Ishikawa (cell line): ENCODE measurements around the gene NUP93.

Experiments used
- CEBPB ChIP-seq: IDR thresholded peaks from 2 replicates; pipeline ENCODE4 v1.6.1; 2012
- CREB1 ChIP-seq: IDR thresholded peaks from 2 replicates; pipeline ENCODE4 v1.6.1; 2012; ENCODE audit warnings: low read depth
- EGR1 ChIP-seq: IDR thresholded peaks from 2 replicates; pipeline ENCODE4 v1.6.1; 2012
- EP300 ChIP-seq: IDR thresholded peaks from 2 replicates; pipeline ENCODE4 v1.6.1; 2012; ENCODE audit warnings: borderline replicate concordance
- FOXM1 ChIP-seq: IDR thresholded peaks from 2 replicates; pipeline ENCODE4 v1.6.1; 2012; ENCODE audit warnings: low read depth, borderline replicate concordance
- NFIC ChIP-seq: IDR thresholded peaks from 2 replicates; pipeline ENCODE4 v1.6.1; 2012
- RAD21 ChIP-seq: IDR thresholded peaks from 2 replicates; pipeline ENCODE4 v1.6.1; 2012; ENCODE audit warnings: low read depth
- TAF1 ChIP-seq: IDR thresholded peaks from 2 replicates; pipeline ENCODE4 v1.6.1; 2012; ENCODE audit warnings: low read depth, mild to moderate bottlenecking
- TCF12 ChIP-seq: IDR thresholded peaks from 2 replicates; pipeline ENCODE4 v1.6.1; 2012; ENCODE audit warnings: low read depth
- TEAD4 ChIP-seq: IDR thresholded peaks from 2 replicates; pipeline ENCODE4 v1.6.1; 2012
- YY1 ChIP-seq: IDR thresholded peaks from 2 replicates; pipeline ENCODE4 v1.6.1; 2012; ENCODE audit warnings: low read depth
- ZBTB7A ChIP-seq: IDR thresholded peaks from 2 replicates; pipeline ENCODE4 v1.6.1; 2012; ENCODE audit warnings: low read depth
- TF ChIP-seq, protein P1 (sequence below): IDR thresholded peaks from 2 replicates; pipeline ENCODE4 v1.6.1; 2012
- TF ChIP-seq, protein P2 (sequence below): IDR thresholded peaks from 2 replicates; pipeline ENCODE4 v1.6.1; 2012; ENCODE audit warnings: low read depth, mild to moderate bottlenecking
- TF ChIP-seq, protein P3 (sequence below): IDR thresholded peaks from 2 replicates; pipeline ENCODE4 v1.6.1; 2012

NUP93 gene

DNA sequence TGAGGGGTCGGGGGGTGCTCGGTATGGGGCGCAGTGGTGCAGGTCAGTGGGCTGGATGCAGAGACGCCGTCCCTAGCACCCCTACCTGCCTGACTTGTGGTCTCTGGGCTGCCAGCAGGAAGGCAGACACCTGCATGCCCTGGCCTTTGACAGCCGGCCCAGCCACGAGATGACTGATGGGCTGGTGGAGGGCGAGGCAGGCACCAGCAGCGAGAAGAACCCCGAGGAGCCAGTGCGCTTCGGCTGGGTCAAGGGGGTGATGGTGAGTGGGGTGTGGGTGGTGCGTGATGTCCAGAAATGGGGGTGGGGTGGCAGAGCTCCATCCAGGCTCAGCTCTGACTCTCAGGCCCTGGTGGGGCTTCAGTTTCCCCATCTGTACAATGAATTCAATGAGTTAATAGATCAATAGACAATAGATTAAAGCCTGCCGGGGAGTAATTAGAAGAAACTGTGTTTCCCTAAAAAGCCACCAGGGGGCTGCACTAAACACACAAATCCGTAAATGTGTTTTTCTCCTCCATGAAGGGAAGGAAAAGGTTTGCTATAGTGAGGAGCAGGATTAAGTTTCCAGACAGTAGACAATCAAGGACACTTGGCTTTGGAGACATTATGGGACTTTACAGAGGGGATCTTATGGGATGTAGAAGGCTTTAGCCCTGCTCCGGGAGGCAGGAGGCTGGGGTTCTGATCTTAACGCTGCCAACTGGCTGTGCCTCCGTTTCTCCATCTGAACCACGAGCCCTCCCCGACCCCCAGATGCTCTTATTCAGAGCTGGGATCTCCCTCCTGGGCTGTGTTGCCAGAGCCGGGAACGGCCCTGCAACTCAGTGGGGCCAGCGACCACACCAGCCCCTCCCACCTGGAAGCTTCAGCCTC is 137.3 kb downstream of the NUP93 start:
- TF ChIP-seq RAD21 (peak; percentile 68), TAF1 (no peak)
- TF ChIP-seq, protein P1, sequence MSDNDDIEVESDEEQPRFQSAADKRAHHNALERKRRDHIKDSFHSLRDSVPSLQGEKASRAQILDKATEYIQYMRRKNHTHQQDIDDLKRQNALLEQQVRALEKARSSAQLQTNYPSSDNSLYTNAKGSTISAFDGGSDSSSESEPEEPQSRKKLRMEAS: no peak

DNA sequence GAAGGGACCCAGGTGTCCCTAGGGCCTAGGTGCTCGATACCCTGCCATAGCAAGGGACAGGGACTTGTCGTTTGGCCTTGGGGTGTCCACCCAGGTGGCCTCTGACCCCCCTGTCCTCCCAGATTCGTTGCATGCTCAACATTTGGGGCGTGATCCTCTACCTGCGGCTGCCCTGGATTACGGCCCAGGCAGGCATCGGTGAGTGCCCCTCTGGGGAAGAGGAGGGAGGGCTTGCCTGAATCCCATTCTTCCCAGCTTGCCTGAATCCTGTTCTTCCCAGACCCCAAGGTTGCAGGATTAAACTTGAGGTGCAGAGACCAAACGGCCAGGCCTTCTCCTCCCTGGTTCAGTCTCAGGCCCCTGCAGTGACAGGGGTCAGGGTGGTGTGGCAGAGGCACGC is 138.2 kb downstream of the NUP93 start:
- TF ChIP-seq FOXM1 (no peak), TEAD4 (no peak), CEBPB (no peak), TAF1 (no peak), ZBTB7A (no peak), TCF12 (no peak)
- TF ChIP-seq, protein P2, sequence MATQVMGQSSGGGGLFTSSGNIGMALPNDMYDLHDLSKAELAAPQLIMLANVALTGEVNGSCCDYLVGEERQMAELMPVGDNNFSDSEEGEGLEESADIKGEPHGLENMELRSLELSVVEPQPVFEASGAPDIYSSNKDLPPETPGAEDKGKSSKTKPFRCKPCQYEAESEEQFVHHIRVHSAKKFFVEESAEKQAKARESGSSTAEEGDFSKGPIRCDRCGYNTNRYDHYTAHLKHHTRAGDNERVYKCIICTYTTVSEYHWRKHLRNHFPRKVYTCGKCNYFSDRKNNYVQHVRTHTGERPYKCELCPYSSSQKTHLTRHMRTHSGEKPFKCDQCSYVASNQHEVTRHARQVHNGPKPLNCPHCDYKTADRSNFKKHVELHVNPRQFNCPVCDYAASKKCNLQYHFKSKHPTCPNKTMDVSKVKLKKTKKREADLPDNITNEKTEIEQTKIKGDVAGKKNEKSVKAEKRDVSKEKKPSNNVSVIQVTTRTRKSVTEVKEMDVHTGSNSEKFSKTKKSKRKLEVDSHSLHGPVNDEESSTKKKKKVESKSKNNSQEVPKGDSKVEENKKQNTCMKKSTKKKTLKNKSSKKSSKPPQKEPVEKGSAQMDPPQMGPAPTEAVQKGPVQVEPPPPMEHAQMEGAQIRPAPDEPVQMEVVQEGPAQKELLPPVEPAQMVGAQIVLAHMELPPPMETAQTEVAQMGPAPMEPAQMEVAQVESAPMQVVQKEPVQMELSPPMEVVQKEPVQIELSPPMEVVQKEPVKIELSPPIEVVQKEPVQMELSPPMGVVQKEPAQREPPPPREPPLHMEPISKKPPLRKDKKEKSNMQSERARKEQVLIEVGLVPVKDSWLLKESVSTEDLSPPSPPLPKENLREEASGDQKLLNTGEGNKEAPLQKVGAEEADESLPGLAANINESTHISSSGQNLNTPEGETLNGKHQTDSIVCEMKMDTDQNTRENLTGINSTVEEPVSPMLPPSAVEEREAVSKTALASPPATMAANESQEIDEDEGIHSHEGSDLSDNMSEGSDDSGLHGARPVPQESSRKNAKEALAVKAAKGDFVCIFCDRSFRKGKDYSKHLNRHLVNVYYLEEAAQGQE: no peak

DNA sequence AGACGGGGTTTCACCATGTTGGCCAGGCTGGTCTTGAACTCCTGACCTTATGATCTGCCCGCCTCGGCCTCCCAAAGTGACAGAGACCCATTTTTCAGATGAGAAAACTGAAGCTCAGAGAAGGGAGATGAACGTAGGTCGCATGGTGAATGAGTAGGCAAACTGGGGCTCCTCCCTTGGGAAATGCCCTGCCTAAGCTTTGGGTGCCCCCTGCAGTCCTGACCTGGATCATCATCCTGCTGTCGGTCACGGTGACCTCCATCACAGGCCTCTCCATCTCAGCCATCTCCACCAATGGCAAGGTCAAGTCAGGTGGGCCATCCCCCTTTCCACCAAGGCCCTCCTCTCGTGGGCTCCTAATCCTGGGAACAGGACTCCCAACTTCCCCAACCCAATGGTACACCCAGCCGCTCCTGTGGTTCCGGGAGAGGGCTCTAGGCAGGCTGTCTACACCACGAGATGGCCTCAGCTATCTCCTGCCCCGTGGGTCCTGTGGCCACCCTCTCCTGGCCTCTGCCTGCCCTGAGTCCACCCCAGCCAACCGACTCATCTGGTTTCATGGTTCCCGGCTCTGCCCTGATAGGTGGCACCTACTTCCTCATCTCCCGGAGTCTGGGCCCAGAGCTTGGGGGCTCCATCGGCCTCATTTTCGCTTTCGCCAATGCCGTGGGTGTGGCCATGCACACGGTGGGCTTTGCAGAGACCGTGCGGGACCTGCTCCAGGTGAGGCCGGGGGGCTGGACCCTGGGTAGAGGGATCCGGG is 139.8 kb downstream of the NUP93 start:
- TF ChIP-seq RAD21 (peak; percentile 59), FOXM1 (no peak)

DNA sequence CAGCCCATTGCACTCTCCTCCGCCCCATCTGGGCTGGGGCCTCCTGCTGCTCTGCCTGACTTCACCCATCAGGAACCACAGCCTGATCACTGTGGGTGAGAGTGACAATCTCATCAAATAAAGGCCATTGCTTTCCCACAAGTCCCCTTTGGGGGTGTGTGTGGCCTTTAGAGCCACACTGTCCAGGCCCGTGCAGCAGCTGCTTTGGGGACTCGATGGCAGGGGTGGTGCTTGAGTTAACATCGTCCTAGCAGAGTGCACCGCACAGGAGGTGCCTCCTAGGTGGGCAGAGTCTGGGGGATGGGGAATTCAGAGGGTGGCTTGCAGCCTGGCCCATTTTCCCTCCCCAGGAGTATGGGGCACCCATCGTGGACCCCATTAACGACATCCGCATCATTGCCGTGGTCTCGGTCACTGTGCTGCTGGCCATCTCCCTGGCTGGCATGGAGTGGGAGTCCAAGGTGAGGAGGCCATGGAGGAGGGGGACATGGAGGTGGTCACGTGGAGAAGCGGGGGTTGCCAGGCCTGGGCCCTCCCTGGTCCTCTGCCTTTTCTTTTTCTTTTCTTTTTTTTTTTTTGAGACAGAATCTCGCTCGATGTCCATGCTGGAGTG is 140.5 kb downstream of the NUP93 start:
- TF ChIP-seq TCF12: no peak
- no peak for TF ChIP-seq TEAD4
- TF ChIP-seq, protein P1: no peak
- TF ChIP-seq TAF1: no peak
- TF ChIP-seq, protein P3, sequence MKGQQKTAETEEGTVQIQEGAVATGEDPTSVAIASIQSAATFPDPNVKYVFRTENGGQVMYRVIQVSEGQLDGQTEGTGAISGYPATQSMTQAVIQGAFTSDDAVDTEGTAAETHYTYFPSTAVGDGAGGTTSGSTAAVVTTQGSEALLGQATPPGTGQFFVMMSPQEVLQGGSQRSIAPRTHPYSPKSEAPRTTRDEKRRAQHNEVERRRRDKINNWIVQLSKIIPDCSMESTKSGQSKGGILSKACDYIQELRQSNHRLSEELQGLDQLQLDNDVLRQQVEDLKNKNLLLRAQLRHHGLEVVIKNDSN: no peak
- no peak for TF ChIP-seq EP300
- no peak for TF ChIP-seq EGR1
- TF ChIP-seq FOXM1: no peak
- no peak for TF ChIP-seq RAD21
- TF ChIP-seq NFIC: no peak
- TF ChIP-seq, protein P2: no peak
- no peak for TF ChIP-seq CREB1
- no peak for TF ChIP-seq CEBPB
- TF ChIP-seq YY1: no peak
- TF ChIP-seq ZBTB7A: no peak

DNA sequence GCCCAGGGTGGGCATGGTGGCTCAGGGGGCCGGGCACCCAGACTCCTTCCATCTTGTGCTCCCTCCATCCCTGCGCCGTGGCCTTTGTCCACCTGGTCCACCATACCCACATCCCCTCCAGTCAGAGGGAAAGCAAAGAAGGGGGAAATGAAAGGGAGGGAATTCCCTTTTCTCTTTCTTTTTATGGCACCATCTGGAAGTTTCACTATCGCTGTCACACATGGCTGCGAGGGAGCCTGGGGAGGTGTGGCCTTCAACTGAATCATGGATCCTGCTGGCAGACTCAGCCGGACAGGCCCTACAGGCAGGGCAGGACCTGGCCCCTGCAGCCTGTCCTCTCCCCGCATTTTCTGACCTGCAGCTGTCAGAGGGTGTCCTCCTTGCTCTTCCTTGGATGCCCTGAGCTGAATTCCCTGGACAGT is 141.3 kb downstream of the NUP93 start:
- TF ChIP-seq ZBTB7A (no peak), RAD21 (0 out of 2 replicates have a peak, but pooled peaks have one; percentile 4), FOXM1 (no peak)

DNA sequence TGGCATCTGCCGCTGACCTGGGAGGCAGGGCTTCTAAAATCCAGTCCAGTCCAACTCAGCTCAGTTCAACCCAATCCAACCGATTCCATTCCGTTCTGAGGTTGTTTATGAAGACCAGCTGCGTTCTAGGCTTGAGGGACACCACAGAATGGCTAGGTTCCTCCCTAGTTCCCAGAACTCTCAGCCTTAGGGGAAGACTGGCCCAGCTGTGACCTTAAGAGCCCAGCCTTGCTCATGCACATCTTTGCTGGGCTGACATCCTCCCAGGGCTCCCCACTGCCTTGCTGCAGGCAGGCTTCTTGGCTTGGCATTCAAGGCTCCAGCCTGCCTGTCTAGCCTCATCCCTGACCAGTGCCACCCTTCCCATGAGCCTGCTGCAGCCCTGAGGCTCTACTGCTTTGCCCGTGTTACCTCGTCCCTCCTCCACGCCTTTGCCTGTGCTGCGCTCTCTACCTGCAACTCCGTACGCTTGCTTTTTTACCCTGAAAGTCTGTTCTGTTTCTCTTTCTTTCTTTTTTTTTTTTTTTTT is 143.0 kb downstream of the NUP93 start:
- TF ChIP-seq, protein P1: no peak
- TF ChIP-seq TCF12 (no peak), EP300 (no peak), EGR1 (no peak), TAF1 (no peak), TEAD4 (no peak), YY1 (no peak), CREB1 (no peak), FOXM1 (no peak), NFIC (no peak), ZBTB7A (no peak), CEBPB (no peak), RAD21 (no peak)
- TF ChIP-seq, protein P3: no peak
- TF ChIP-seq, protein P2: no peak
